Natural killer cell (primary cell): ENCODE measurements around the gene PSMD14. TPM values are rescaled to one million over a fixed set of nuclear protein-coding genes. Genes with fewer than 3 reads are reported as not detected.

Experiments
- ATAC-seq, 3 donors: fragments of 150-1000 bp in 2 of 3; fragments of 200-7000 bp in 1 of 3; cut with Tn5 transposase; 1 replicate in 1 of 3; 2 replicates in 2 of 3; pipeline ENCODE4 v1.10.0; 2021; ENCODE audit warnings: mild to moderate bottlenecking in 2 of 3, moderate library complexity in 2 of 3
- DNase-seq, 2 donors: peaks; one replicate each; pipeline versions ENCODE4 v3.0.0 to v3.0.0-alpha.2; 2013 to 2021; ENCODE audit warnings: mixed read lengths in 1 of 2
- H3K27ac ChIP-seq: one replicate; pipeline ENCODE4 v1.5.1; 2013; ENCODE audit warnings: mild to moderate bottlenecking, low read length
- H3K27me3 ChIP-seq: one replicate; pipeline ENCODE4 v1.6.1; 2013; ENCODE audit warnings: low read length; ENCODE audit not compliant: control insufficient read depth, insufficient read depth
- H3K36me3 ChIP-seq: one replicate; pipeline ENCODE4 v1.6.1; 2013; ENCODE audit warnings: low read length; ENCODE audit not compliant: control insufficient read depth, insufficient read depth
- H3K4me1 ChIP-seq: one replicate; pipeline ENCODE4 v1.6.1; 2013; ENCODE audit warnings: low read length; ENCODE audit not compliant: control insufficient read depth, insufficient read depth
- H3K4me3 ChIP-seq: one replicate; pipeline ENCODE4 v1.5.1; 2013; ENCODE audit warnings: low read length
- H3K9me3 ChIP-seq: one replicate; pipeline ENCODE4 v1.6.1; 2013; ENCODE audit warnings: low read length; ENCODE audit not compliant: control insufficient read depth, insufficient read depth
- H3K27ac Mint-ChIP-seq, 2 donors: one replicate each; pipeline ENCODE4 v1.8.0; 2022; ENCODE audit warnings: mild to moderate bottlenecking in 2 of 2, mixed read lengths in 2 of 2, moderate library complexity in 1 of 2
- H3K27me3 Mint-ChIP-seq, 2 donors: one replicate each; pipeline ENCODE4 v1.8.0; 2022; ENCODE audit warnings: low read depth in 2 of 2, mixed read lengths in 2 of 2
- H3K36me3 Mint-ChIP-seq: one replicate; pipeline ENCODE4 v1.8.0; 2022; ENCODE audit warnings: mixed read lengths
- H3K4me1 Mint-ChIP-seq, 2 donors: one replicate each; pipeline ENCODE4 v1.8.0; 2022; ENCODE audit warnings: mixed read lengths in 2 of 2
- H3K4me3 Mint-ChIP-seq: one replicate; pipeline ENCODE4 v1.8.0; 2022; ENCODE audit warnings: mild to moderate bottlenecking, moderate library complexity, mixed read lengths
- H3K9me3 Mint-ChIP-seq, 2 donors: one replicate each; pipeline ENCODE4 v1.8.0; 2022; ENCODE audit warnings: mixed read lengths in 2 of 2
- CTCF ChIP-seq: fragments of 200-600 bp; IDR thresholded peaks from one replicate; pipeline ENCODE4 v1.8.0; 2022; ENCODE audit warnings: antibody characterized with exemption
- WGBS: methylation state at CpG from one replicate; pipeline ENCODE4 v1.1.7; 2013; ENCODE audit warnings: missing lambda C conversion rate; ENCODE audit not compliant: insufficient coverage; 5-methylcytosine and 5-hydroxymethylcytosine counted together
- intact Hi-C: fragments of 100-400 bp; cut with micrococcal nuclease; formaldehyde crosslinking; loops from one replicate; pipeline ENCODE4 v1.14.2; 2022
- total RNA-seq, 4 donors: library from RNA; stranded (reverse); fragments of 120-200 nt in 1 of 4; gene quantifications; one replicate each; pipeline versions ENCODE4 v1.2.3 to v1.2.4, GENCODE V29; 2013 to 2022

Gene PSMD14
- total RNA-seq, 3 donors from 2014 or later (not counting 1 experiment from before 2014, with no cell fraction given), result 34.2 to 40.9 (median 36.2) TPM

GRCh38 chr2:161430386-161430785, 122.2 kb downstream of the PSMD14 start:
- Histone ChIP-seq H3K9me3 (peaks cover 4% of the 10 kb centered on the region), H3K36me3 (no peaks in the 10 kb centered on the region), H3K27ac (no peak overlapping the region), H3K4me1 (peaks cover 12% of the 10 kb centered on the region), H3K27me3 (peaks cover 45% of the 10 kb centered on the region), H3K4me3 (no peak overlapping the region)
- Mint-ChIP-seq H3K4me3 (no peak overlapping the region), H3K4me1 (peaks cover 13 to 19% of the 10 kb centered on the region in 2 donors), H3K9me3 (peaks cover 0 to under 1% of the 10 kb centered on the region in 2 donors), H3K36me3 (no peaks in the 10 kb centered on the region), H3K27me3 (peaks cover 47 to 86% of the 10 kb centered on the region in 2 donors), H3K27ac (no peak overlapping the region)
- DNase-seq (no peak), ATAC-seq (no peak)
- TF ChIP-seq CTCF, result no peak
- intact Hi-C loops, result no loop called here
- WGBS, result 89% methylated on average over 1 of the region's 2 CpGs

DNA sequence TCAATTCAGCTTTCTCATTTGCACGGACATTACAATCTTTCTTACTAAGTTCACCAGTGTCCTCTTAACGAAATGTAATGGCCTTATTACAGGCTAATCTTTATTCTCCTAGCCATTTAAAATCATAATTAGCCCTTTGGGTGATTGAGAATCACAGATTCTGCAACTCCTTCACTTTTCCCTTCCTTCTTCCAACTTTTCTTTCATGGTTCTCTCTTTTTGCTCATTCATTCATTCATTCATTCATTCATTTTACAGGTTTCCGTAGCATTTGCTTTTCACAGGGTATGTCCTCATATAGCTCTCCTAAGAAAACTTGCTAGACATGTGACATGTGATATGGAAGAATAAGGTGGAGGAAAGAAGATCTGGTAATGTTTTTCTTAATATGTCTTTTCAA, 123.9 kb downstream of the PSMD14 start:
- intact Hi-C loops, result no loop called here
- Histone ChIP-seq H3K4me3 (no peak overlapping the region), H3K27me3 (peaks cover 30% of the 10 kb centered on the region), H3K36me3 (no peaks in the 10 kb centered on the region), H3K4me1 (peaks cover 7% of the 10 kb centered on the region), H3K9me3 (no peaks in the 10 kb centered on the region), H3K27ac (no peak overlapping the region)
- Mint-ChIP-seq H3K36me3 (no peaks in the 10 kb centered on the region), H3K27ac (no peak overlapping the region), H3K4me1 (peaks cover 5 to 7% of the 10 kb centered on the region in 2 donors), H3K4me3 (no peak overlapping the region), H3K27me3 (peaks cover 38 to 80% of the 10 kb centered on the region in 2 donors), H3K9me3 (peaks cover 0 to 2% of the 10 kb centered on the region in 2 donors)
- ATAC-seq (no peak), DNase-seq (no peak)
- no peak for TF ChIP-seq CTCF
- 91% methylated on average over 3 of the region's 3 CpGs for WGBS

DNA sequence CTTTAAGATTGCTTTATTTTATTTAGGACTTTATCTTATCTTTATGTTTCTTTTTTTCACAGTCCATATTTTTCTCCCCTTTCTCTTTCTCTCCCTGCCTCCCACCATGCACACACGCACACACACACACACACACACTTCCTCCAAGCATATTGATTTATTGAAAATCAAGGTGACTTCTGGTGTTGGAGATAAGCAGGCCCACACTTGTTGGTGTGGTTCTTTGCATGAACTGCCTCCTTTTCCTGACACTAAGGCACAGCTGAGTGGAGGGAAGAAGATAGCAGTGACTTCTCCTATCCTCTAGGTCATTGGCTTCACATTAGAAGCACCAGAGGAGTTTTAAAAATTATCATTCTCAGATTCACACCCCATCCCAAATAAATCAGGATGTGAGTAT, 125.9 kb downstream of the PSMD14 start:
- WGBS, result no CpG with 5 or more reads among the region's 1 CpG
- intact Hi-C loops, result no loop called here
- peaks cover 33 to 76% of the 10 kb centered on the region in 2 donors for H3K27me3 Mint-ChIP-seq
- no peak overlapping the region for H3K27ac ChIP-seq
- DNase-seq, result no peak
- no peak overlapping the region for H3K4me3 Mint-ChIP-seq
- no peaks in the 10 kb centered on the region for H3K36me3 Mint-ChIP-seq
- no peaks in the 10 kb centered on the region for H3K36me3 ChIP-seq
- no peaks in the 10 kb centered on the region for H3K9me3 ChIP-seq
- H3K4me1 ChIP-seq, result no peaks in the 10 kb centered on the region
- peaks cover 20% of the 10 kb centered on the region for H3K27me3 ChIP-seq
- H3K9me3 Mint-ChIP-seq, result peaks cover 0 to 2% of the 10 kb centered on the region in 2 donors
- no peak for TF ChIP-seq CTCF
- no peak for ATAC-seq
- no peak overlapping the region for H3K4me3 ChIP-seq
- no peak overlapping the region for H3K27ac Mint-ChIP-seq
- H3K4me1 Mint-ChIP-seq, result no peaks in the 10 kb centered on the region

DNA sequence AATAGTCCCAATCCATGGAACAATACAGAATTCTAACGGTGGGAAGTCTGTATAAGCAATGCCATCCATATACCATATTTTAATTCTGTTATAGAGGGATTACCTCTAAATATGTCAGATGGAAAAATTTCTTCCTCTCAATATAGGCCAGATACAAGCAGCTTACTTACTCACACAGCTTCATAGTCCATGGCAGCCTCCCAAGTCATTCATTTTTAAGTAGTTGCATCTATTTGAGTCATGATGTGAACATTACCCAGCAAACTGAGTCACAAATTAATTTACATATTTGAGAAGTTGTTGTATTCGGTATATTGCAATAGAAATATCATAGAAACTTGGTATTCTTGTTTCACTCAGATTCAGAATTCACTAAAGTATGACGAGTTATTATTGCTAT, 128.2 kb downstream of the PSMD14 start:
- Histone ChIP-seq H3K27me3 (peaks cover 7% of the 10 kb centered on the region), H3K27ac (no peak overlapping the region), H3K4me3 (no peak overlapping the region), H3K36me3 (no peaks in the 10 kb centered on the region), H3K4me1 (no peaks in the 10 kb centered on the region), H3K9me3 (no peaks in the 10 kb centered on the region)
- ATAC-seq, result no peak
- Mint-ChIP-seq H3K9me3 (peaks cover 0 to 2% of the 10 kb centered on the region in 2 donors), H3K36me3 (no peaks in the 10 kb centered on the region), H3K4me1 (no peaks in the 10 kb centered on the region), H3K4me3 (no peak overlapping the region), H3K27me3 (peaks cover 27 to 54% of the 10 kb centered on the region in 2 donors), H3K27ac (no peak overlapping the region)
- TF ChIP-seq CTCF, result no peak
- intact Hi-C loops, result no loop called here
- DNase-seq, result no peak
- no CpG with 5 or more reads among the region's 3 CpGs for WGBS
